ENCODE data around the gene YY1AP1.
"Not testable (repeated sequence)": the region's sequence is repeated elsewhere in the genome, so short reads cannot be mapped to it uniquely, and the experiment has no call there.

Gene YY1AP1

DNA sequence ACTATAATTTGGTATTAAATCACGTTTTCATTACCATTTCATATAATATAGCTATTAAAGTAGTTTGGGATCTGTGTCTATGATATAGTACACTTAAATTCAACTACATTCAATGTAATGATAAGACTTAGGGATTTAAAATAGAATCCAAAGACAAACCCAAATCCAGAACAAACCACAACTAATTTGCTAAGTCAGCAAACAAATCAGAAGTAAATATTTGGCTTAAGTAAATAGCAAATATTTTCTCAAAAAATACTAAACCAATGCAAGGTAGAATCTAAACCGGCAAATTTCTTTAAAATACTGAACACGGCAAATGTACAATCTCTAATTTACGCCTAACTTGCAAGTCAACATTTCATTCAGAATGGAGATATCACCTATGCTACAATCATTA, 16.8 kb downstream of the YY1AP1 start:
- no peak overlapping the region for H3K4me3 ChIP-seq (ENCODE audit: control insufficient read depth, low read depth, low read length)
- TF ChIP-seq, protein P1, sequence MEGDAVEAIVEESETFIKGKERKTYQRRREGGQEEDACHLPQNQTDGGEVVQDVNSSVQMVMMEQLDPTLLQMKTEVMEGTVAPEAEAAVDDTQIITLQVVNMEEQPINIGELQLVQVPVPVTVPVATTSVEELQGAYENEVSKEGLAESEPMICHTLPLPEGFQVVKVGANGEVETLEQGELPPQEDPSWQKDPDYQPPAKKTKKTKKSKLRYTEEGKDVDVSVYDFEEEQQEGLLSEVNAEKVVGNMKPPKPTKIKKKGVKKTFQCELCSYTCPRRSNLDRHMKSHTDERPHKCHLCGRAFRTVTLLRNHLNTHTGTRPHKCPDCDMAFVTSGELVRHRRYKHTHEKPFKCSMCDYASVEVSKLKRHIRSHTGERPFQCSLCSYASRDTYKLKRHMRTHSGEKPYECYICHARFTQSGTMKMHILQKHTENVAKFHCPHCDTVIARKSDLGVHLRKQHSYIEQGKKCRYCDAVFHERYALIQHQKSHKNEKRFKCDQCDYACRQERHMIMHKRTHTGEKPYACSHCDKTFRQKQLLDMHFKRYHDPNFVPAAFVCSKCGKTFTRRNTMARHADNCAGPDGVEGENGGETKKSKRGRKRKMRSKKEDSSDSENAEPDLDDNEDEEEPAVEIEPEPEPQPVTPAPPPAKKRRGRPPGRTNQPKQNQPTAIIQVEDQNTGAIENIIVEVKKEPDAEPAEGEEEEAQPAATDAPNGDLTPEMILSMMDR (conservative IDR thresholded peaks at IDR 0.05; ENCODE audit: control insufficient read depth, insufficient read depth, low read depth, low read length), result no peak
- DNase-seq (ENCODE audit: low read depth), result no peak

DNA sequence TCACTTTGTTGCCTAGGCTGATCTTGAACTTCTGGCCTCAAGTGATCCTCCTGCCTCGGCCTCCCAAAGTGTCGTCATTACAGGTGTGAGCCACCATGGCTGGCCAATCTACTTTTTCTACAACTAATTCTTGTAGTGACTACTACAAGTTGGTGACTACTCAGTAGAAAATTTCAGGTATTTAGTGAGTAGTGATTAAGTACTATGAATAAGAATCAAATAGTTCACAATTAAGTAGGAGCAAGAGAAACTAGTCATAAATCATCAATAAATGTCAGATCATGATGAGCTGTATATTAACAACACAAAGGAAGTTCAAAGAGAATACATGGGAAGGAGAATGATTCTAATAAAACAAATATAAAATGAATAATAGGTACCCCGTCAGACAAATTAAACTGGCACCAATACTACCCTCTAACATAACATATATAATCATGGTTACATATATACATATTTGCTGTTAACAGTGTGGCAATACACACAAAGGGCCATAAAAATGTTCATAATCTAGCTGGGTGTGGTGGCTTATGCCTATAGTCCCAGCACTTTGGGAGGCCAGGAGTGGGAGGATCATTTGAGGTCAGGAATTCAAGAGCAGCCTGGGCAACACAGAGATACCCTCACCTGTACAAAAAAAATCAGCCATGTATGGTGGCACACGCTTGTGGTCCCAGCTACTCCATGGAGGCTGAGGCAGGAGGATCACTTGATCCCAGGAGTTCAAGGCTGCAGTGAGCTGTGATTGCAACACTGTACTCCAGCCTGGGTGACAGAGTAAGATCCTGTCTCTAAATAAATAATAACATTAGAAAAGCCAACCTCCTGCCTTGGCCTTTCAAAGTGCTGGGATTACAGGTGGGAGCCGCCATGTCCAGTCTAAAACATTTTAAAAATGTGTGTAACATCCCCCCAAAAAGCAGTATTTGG, 19.1 kb downstream of the YY1AP1 start:
- no peak overlapping the region for H3K4me3 ChIP-seq (ENCODE audit: control insufficient read depth, low read depth, low read length)
- DNase-seq (ENCODE audit: low read depth), result no peak
- TF ChIP-seq, protein P1 (conservative IDR thresholded peaks at IDR 0.05; ENCODE audit: control insufficient read depth, insufficient read depth, low read depth, low read length), result no peak

DNA sequence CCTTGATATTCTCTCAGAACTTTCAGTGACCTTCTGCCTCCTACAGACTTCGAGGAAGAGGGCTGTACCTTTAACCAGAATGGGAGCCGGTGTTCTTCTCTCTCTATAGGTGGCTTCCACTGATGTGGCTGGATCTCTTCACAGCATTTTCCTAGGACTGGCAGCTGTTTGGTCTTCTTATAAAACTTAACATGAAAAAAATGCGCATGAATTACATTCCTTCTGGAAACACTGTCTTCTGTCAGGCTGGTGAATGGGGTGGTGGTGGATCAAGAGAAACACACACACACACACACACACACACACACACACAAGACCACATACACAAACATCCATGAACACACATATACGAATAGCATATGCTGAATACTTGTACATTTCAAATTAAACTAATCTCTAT, 27.3 kb downstream of the YY1AP1 start:
- not testable (repeated sequence) for DNase-seq (ENCODE audit: low read depth); H3K4me3 ChIP-seq (ENCODE audit: control insufficient read depth, low read depth, low read length)

DNA sequence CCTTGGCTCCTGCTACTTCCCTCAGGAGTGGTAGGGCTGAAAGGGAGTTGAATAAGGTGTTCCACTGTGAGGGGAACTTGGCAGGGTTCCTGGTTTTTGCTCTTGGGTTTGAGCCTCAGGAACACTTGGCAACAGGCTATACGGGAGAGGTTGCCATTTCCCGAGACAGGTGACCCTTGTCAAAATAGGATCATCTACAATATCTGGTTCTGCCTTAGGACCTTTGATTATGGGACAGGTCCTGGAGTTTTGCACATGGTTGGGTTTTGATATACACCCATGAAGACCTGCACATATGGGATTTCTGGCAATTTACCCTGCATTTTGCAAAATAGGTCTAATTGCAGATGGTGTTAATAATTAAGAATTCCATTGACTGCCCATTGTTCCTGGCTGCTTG, 31.1 kb downstream of the YY1AP1 start:
- TF ChIP-seq, protein P1 (conservative IDR thresholded peaks at IDR 0.05; ENCODE audit: control insufficient read depth, insufficient read depth, low read depth, low read length), result no peak
- H3K4me3 ChIP-seq (ENCODE audit: control insufficient read depth, low read depth, low read length), result no peak overlapping the region
- no peak for DNase-seq (ENCODE audit: low read depth)

DNA sequence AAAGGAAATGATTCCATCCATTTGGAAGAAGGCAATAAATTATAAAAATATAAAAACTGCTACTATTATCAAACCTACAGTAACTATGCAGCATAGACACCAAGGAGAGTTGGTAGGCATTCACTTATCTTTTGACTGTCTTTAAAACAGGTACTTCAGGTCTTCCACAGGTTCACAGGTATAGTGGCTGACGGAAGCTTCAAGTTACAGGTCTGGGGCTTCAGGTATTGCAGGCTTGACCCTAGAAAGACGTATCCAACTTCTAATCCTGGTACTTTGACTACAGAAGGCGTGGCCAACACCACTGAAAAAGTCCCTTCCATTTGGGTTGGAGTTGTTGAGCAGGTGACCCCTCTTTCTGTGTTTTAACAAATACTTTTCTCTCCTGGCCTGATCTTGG, 35.6 kb downstream of the YY1AP1 start:
- no peak for DNase-seq (ENCODE audit: low read depth)
- TF ChIP-seq, protein P1 (conservative IDR thresholded peaks at IDR 0.05; ENCODE audit: control insufficient read depth, insufficient read depth, low read depth, low read length), result no peak

DNA sequence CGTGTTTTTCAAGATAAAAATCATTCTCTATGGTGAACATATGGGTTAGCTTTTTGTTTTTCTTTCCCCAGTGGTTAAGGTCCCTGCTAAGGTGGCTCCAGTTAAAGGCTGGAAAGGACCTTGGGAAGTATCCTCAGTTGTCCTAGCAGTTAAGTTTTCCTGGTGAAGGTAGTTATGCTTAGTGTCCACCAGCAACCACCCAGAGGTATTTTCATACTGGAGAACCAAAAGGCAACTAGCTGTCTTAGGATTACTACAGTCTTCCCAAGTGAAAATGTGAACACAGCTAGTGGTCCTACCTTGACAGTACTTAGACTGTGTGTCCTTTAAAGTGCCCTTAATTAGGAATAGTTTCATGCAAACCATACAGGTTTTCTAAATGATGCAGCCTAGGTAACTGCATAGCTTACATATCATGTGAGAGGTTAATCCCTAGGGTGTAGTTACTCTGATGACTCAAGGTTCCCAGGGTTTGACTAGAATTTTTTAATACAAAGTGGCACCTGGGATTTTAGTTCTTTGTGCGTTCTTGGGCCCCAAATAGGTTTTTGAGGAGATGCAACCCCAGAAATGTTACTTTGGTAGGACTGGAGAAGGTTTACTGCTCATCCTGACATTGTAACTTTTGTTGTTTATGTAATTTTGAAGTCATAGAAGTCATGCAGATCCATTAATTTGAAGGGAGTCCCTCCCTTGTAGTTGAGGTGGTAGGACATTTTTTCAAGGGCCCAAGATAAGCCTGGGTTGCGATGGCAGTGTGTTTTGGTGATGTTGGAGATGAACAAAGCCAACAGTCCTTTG, 36.5 kb downstream of the YY1AP1 start:
- DNase-seq (ENCODE audit: low read depth), result no peak
- TF ChIP-seq, protein P1 (conservative IDR thresholded peaks at IDR 0.05; ENCODE audit: control insufficient read depth, insufficient read depth, low read depth, low read length), result no peak
- H3K4me3 ChIP-seq (ENCODE audit: control insufficient read depth, low read depth, low read length), result no peak overlapping the region

More for the DNA sequence above, 35.6 kb downstream of the YY1AP1 start:
- H3K4me3 ChIP-seq (ENCODE audit: control insufficient read depth, low read depth, low read length), result no peak overlapping the region

DNA sequence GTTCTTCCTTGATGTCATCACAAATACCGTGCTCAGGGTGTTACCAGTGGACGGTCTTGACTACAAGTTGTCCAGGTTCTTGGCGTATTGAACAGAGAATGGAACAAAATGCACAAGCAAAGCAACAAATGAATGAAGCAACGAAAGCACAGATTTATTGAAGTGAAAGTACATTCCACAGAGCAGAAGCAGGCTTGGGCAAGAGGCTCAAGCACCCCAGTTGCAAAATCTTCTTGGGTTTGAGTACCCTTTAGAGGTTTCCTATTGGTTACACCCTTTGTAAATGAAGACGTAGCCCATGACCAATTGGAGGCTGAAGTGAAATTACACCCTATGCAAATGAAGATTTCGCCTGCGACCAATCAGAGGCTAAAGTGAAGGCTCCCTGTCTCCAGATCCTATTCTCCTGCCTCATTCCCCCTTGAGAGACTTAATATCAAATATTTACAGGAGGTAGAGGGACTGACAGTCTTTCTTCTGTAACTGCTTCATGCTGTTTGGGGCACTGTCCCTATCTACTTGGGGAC, 38.3 kb downstream of the YY1AP1 start:
- TF ChIP-seq, protein P1 (conservative IDR thresholded peaks at IDR 0.05; ENCODE audit: control insufficient read depth, insufficient read depth, low read depth, low read length), result no peak
- no peak for DNase-seq (ENCODE audit: low read depth)
- no peak overlapping the region for H3K4me3 ChIP-seq (ENCODE audit: control insufficient read depth, low read depth, low read length)

Measured in fibroblast of mammary gland (primary cell).